ENCODE data around the gene SIK2. TPM values are rescaled to one million over a fixed set of nuclear protein-coding genes. Genes with fewer than 3 reads are reported as not detected.

Gene SIK2
- total and polyA plus RNA-seq, 4 donors = 7.2 to 31.8 (median 17.3) TPM

DNA sequence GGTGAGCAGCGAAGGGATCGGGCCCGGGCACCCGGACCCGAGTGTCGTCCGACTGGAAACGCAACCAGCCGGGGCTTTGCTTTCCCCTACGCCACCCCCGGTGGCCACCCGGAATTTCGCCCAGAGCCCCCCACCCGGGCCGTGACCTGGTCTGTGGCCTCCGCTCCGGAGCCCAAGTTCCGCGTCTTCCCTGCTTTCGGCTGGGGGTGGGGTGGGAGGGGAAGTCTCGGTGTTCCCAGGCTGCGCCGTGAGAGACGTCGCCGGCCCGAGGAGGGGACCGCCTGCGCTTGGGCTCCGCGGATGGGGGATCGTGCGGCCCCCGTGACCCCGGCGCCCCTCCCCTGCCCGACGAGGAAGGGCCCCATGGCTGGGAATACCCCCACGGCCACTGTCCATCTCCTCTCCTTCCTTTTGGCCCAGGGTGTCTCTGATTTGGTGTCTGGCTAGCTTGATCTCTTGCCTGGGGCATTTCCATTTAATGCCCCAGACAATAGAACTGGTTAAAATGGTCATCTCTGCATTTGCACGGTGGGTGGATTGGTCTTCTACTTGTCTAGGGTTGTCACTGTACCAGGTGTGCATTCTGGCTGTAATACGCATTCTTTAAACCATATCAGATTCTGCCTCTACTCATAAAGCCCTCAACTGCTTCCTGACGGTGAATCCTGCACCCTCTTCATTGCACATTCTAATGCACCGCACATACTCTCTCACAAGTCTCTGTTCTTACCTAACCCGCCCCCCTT, 789 bp downstream of the SIK2 start:
- peak overlapping the region; percentile 95 for H3K4me3 ChIP-seq
- no peaks in the 10 kb centered on the region for H3K9me3 ChIP-seq (ENCODE audit: control insufficient read depth in 4 of 4, insufficient read depth in 3 of 4, low read length in 3 of 4)
- WGBS, 2 donors = 0 to 1% methylated on average over 33 to 44 of the region's 44 CpGs
- DNase-seq = peak; percentile 55 to 73 (median 66)
- peaks cover 0 to 40% (median 3%) of the 10 kb centered on the region in 5 donors for H3K4me1 ChIP-seq (ENCODE audit: control insufficient read depth in 5 of 5, insufficient read depth in 5 of 5, low read length in 5 of 5)
- TF ChIP-seq, protein P1, sequence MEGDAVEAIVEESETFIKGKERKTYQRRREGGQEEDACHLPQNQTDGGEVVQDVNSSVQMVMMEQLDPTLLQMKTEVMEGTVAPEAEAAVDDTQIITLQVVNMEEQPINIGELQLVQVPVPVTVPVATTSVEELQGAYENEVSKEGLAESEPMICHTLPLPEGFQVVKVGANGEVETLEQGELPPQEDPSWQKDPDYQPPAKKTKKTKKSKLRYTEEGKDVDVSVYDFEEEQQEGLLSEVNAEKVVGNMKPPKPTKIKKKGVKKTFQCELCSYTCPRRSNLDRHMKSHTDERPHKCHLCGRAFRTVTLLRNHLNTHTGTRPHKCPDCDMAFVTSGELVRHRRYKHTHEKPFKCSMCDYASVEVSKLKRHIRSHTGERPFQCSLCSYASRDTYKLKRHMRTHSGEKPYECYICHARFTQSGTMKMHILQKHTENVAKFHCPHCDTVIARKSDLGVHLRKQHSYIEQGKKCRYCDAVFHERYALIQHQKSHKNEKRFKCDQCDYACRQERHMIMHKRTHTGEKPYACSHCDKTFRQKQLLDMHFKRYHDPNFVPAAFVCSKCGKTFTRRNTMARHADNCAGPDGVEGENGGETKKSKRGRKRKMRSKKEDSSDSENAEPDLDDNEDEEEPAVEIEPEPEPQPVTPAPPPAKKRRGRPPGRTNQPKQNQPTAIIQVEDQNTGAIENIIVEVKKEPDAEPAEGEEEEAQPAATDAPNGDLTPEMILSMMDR (IDR thresholded peaks at IDR 0.05; ENCODE audit: control extremely low read depth, extremely low read depth) = no peak
- peak; percentile 9 for ATAC-seq (ENCODE audit: insufficient read depth, low FRiP score)
- H3K27ac ChIP-seq (ENCODE audit: low read depth in 1 of 2, low read length in 1 of 2) = peak overlapping the region; percentile 99
- peak overlapping the region; percentile 89 to 93 for H3K9ac ChIP-seq (ENCODE audit: insufficient read depth in 1 of 2, low read length in 2 of 2)
- peaks cover 0 to 2% (median 0%) of the 10 kb centered on the region in 4 donors for H3K36me3 ChIP-seq (ENCODE audit: control insufficient read depth in 4 of 4, insufficient read depth in 4 of 4, low read length in 4 of 4)
- no peaks in the 10 kb centered on the region for H3K27me3 ChIP-seq (ENCODE audit: control insufficient read depth in 3 of 3, insufficient read depth in 3 of 3, low read length in 2 of 3)

DNA sequence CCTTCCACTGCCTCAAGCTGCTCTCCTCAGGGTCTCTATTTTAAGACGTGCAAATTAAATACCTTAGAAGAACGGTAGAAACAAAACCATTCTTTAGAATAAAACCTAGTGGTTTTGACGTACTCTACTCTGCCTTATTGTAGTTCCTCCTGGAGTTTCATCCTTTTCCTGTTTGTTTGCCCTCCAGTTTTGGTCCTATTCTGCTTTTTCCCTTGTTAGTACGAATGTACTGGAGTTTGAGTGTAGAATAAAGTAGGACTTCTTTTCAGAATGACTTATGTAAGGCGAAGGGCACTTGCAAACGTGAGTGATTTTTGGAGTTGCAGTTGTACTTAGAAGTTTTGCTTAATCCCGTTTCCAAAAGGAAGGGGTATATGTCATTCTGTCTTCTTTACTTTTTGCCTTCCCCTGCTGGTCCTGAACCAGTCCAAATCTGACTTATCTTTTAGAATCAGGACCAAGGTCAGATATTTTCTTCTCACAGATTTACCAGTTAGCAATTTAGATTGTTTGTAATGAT, 1.4 kb downstream of the SIK2 start:
- peak in 2 of 3 donors; percentile 18 to 67 for DNase-seq
- 7 to 9% methylated on average over 7 of the region's 7 CpGs for WGBS, 2 donors

GRCh38 chr11:111604392-111605009, 2.3 kb downstream of the SIK2 start:
- Histone ChIP-seq H3K4me1 (ENCODE audit: control insufficient read depth in 5 of 5, insufficient read depth in 5 of 5, low read length in 5 of 5) (peaks cover 0 to 33% (median 0%) of the 10 kb centered on the region in 5 donors), H3K27me3 (ENCODE audit: control insufficient read depth in 3 of 3, insufficient read depth in 3 of 3, low read length in 2 of 3) (no peaks in the 10 kb centered on the region), H3K36me3 (ENCODE audit: control insufficient read depth in 4 of 4, insufficient read depth in 4 of 4, low read length in 4 of 4) (peaks cover 0 to 2% (median 0%) of the 10 kb centered on the region in 4 donors), H3K9me3 (ENCODE audit: control insufficient read depth in 4 of 4, insufficient read depth in 3 of 4, low read length in 3 of 4) (no peaks in the 10 kb centered on the region), H3K9ac (ENCODE audit: insufficient read depth in 1 of 2, low read length in 2 of 2) (peak overlapping the region in 1 of 2 donors; percentile 20), H3K4me3 (no peak overlapping the region), H3K27ac (ENCODE audit: low read depth in 1 of 2, low read length in 1 of 2) (no peak overlapping the region)
- DNase-seq (peak in 2 of 3 donors; percentile 65 to 68), ATAC-seq (ENCODE audit: insufficient read depth, low FRiP score) (no peak)
- TF ChIP-seq, protein P1 (IDR thresholded peaks at IDR 0.05; ENCODE audit: control extremely low read depth, extremely low read depth) = peak; percentile 24
- 30 to 36% methylated on average over 8 to 9 of the region's 9 CpGs for WGBS, 2 donors

More for the DNA sequence above, 1.4 kb downstream of the SIK2 start:
- no peaks in the 10 kb centered on the region for H3K9me3 ChIP-seq (ENCODE audit: control insufficient read depth in 4 of 4, insufficient read depth in 3 of 4, low read length in 3 of 4)
- ATAC-seq (ENCODE audit: insufficient read depth, low FRiP score) = no peak
- H3K4me3 ChIP-seq = peak overlapping the region; percentile 95
- peaks cover 0 to 35% (median 2%) of the 10 kb centered on the region in 5 donors for H3K4me1 ChIP-seq (ENCODE audit: control insufficient read depth in 5 of 5, insufficient read depth in 5 of 5, low read length in 5 of 5)
- H3K27ac ChIP-seq (ENCODE audit: low read depth in 1 of 2, low read length in 1 of 2) = peak overlapping the region in 1 of 2 donors; percentile 99
- H3K27me3 ChIP-seq (ENCODE audit: control insufficient read depth in 3 of 3, insufficient read depth in 3 of 3, low read length in 2 of 3) = no peaks in the 10 kb centered on the region
- H3K36me3 ChIP-seq (ENCODE audit: control insufficient read depth in 4 of 4, insufficient read depth in 4 of 4, low read length in 4 of 4) = peaks cover 0 to 2% (median 0%) of the 10 kb centered on the region in 4 donors
- peak overlapping the region; percentile 89 to 93 for H3K9ac ChIP-seq (ENCODE audit: insufficient read depth in 1 of 2, low read length in 2 of 2)
- TF ChIP-seq, protein P1 (IDR thresholded peaks at IDR 0.05; ENCODE audit: control extremely low read depth, extremely low read depth) = no peak
